Prostate gland (tissue), 2 donors: ENCODE data around the gene CDH22. TPM values are rescaled to one million over a fixed set of nuclear protein-coding genes. Genes with fewer than 3 reads are reported as not detected.

Experiments
- DNase-seq: peaks from one replicate; pipeline ENCODE4 v3.0.0-alpha.2; 2019; ENCODE audit warnings: low spot score
- H3K27ac ChIP-seq, 2 donors: fragments of 200-600 bp; sonication (generic); 2 replicates each; pipeline ENCODE4 v1.5.1; 2017 to 2019
- H3K27me3 ChIP-seq: fragments of 200-600 bp; sonication (generic); replicated peaks from 2 replicates; pipeline ENCODE4 v1.5.1; 2019; ENCODE audit not compliant: insufficient read depth
- H3K36me3 ChIP-seq, 2 donors: fragments of 200-600 bp; sonication (generic); 1 replicate in 1 of 2; 2 replicates in 1 of 2; pipeline versions ENCODE4 v1.5.1 to v1.8.1; 2017 to 2019
- H3K4me1 ChIP-seq: fragments of 200-600 bp; sonication (generic); replicated peaks from 2 replicates; pipeline ENCODE4 v1.5.1; 2019
- H3K4me3 ChIP-seq, 2 donors: fragments of 200-600 bp; sonication (generic); 2 replicates each; pipeline ENCODE4 v1.5.1; 2017 to 2019
- H3K9me3 ChIP-seq: fragments of 200-600 bp; sonication (generic); 2 replicates; pipeline ENCODE4 v1.5.1; 2017
- CTCF ChIP-seq, 4 experiments: fragments of 200-600 bp in 2 of 4; fragments of 450-650 bp in 2 of 4; sonication (generic) in 2 of 4; IDR thresholded peaks; 1 replicate in 3 of 4; 2 replicates in 1 of 4; pipeline ENCODE4 v1.5.1; 2016 to 2019; ENCODE audit warnings: antibody characterized with exemption in 4 of 4, mild to moderate bottlenecking in 2 of 4, moderate library complexity in 2 of 4
- POLR2A ChIP-seq: fragments of 450-650 bp; IDR thresholded peaks from one replicate; pipeline ENCODE4 v1.6.1; 2016; ENCODE audit warnings: antibody characterized with exemption, mild to moderate bottlenecking
- POLR2AphosphoS5 ChIP-seq: sonication (generic); formaldehyde crosslinking; IDR thresholded peaks from one replicate; pipeline ENCODE4 v1.6.1; 2017; ENCODE audit warnings: antibody characterized with exemption
- WGBS: methylation state at CpG from one replicate; pipeline ENCODE4 v1.1.5; 2018; 5-methylcytosine and 5-hydroxymethylcytosine counted together
- intact Hi-C: fragments of 100-400 bp; cut with DNase I; formaldehyde crosslinking; loops from one replicate; pipeline ENCODE4 v1.14.2; 2022
- total RNA-seq, 2 donors: library from RNA; depleted of rRNA; stranded (reverse); fragments of >200 nt; gene quantifications; one replicate each; pipeline ENCODE4 v1.1.0, GENCODE V29; 2016

The CDH22 gene
- total RNA-seq, 2 donors from 2014 or later, result 1.9 to 3.3 TPM

- 55% methylated on average over 6 of the region's 8 CpGs for WGBS
- TF ChIP-seq POLR2A (no peak), CTCF (IDR thresholded peaks at IDR 0.05) (no peak), POLR2AphosphoS5 (peak; percentile 35)
- Histone ChIP-seq H3K36me3 (no peaks in the 10 kb centered on the region), H3K9me3 (no peaks in the 10 kb centered on the region), H3K27ac (no peak overlapping the region), H3K27me3 (no peaks in the 10 kb centered on the region), H3K4me3 (no peak overlapping the region), H3K4me1 (no peaks in the 10 kb centered on the region)
- intact Hi-C loops, result no loop called here
- DNase-seq, result peak; percentile 54
These were observed 25.1 kb upstream of the CDH22 start for GRCh38 chr20:46333161-46333991.

GRCh38 chr20:46332373-46333160, 24.3 kb upstream of the CDH22 start:
- Histone ChIP-seq H3K4me1 (no peaks in the 10 kb centered on the region), H3K4me3 (no peak overlapping the region), H3K27me3 (no peaks in the 10 kb centered on the region), H3K36me3 (no peaks in the 10 kb centered on the region), H3K9me3 (no peaks in the 10 kb centered on the region), H3K27ac (no peak overlapping the region)
- intact Hi-C loops, result no loop called here
- DNase-seq, result no peak
- 45% methylated on average over 9 of the region's 12 CpGs for WGBS
- TF ChIP-seq POLR2AphosphoS5 (no peak), POLR2A (no peak), CTCF (IDR thresholded peaks at IDR 0.05) (no peak)

GRCh38 chr20:46331611-46332361, 23.5 kb upstream of the CDH22 start:
- no peaks in the 10 kb centered on the region for H3K27me3 ChIP-seq
- TF ChIP-seq CTCF (IDR thresholded peaks at IDR 0.05), result no peak
- TF ChIP-seq POLR2A, result no peak
- TF ChIP-seq POLR2AphosphoS5, result no peak
- no peak overlapping the region for H3K27ac ChIP-seq
- 43% methylated on average over 12 of the region's 13 CpGs for WGBS
- H3K9me3 ChIP-seq, result no peaks in the 10 kb centered on the region
- no peaks in the 10 kb centered on the region for H3K36me3 ChIP-seq
- H3K4me3 ChIP-seq, result no peak overlapping the region
- DNase-seq, result no peak
- intact Hi-C loops, result no loop called here
- no peaks in the 10 kb centered on the region for H3K4me1 ChIP-seq

GRCh38 chr20:46330831-46331371, 22.6 kb upstream of the CDH22 start:
- Histone ChIP-seq H3K27ac (no peak overlapping the region), H3K36me3 (no peaks in the 10 kb centered on the region), H3K27me3 (no peaks in the 10 kb centered on the region), H3K4me3 (no peak overlapping the region), H3K4me1 (no peaks in the 10 kb centered on the region), H3K9me3 (no peaks in the 10 kb centered on the region)
- WGBS, result 81% methylated on average over 13 of the region's 13 CpGs
- DNase-seq, result no peak
- intact Hi-C loops, result no loop called here
- TF ChIP-seq CTCF (IDR thresholded peaks at IDR 0.05), result no peak
- TF ChIP-seq POLR2A, result no peak
- TF ChIP-seq POLR2AphosphoS5, result no peak
